GM18526 (cell line): ENCODE data around the gene MPG.

Experiments used
- POLR2A ChIP-seq: IDR thresholded peaks from 3 replicates; pipeline ENCODE4 v1.6.1; 2011; ENCODE audit not compliant: insufficient read length; ENCODE audit errors: extremely low read depth

Gene MPG, protein sequence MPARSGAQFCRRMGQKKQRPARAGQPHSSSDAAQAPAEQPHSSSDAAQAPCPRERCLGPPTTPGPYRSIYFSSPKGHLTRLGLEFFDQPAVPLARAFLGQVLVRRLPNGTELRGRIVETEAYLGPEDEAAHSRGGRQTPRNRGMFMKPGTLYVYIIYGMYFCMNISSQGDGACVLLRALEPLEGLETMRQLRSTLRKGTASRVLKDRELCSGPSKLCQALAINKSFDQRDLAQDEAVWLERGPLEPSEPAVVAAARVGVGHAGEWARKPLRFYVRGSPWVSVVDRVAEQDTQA

DNA sequence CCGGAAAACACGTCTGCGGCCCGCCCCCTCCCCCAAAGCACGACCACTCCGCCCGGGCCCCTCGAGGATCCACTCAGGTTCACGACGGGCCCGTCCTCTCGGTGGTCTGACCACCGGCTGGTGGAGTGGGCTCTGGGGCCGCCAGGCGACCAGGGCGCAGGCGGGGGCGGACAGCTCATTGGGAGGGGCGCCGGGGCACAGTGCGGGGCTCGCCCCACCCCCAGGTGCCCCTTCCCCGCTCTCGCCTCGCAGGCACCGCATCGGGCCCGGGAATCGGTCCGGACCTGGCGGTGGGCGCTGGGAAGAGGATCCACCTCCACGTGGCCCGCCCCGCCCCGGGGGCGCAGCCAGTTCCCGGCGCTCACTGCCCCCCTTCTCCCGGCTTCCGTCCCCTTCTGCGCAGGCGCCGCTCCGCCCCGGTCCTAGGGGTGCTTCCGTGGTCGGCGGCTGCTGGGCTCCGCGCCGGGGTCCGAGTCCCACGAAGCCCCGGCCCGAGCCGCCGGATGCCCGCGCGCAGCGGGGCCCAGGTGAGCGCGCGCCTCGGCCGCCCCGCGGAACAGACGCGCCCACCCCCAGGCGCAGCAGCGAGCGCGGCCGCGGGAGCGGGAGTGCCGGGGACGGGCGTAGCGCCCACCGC is at the start of gene MPG:
Gene MPG (plus strand): TSS at position 419 of the 637 bp plus-strand sequence. CDS start 85 bp downstream, at position 504.
- peak; percentile 82 for TF ChIP-seq POLR2A

DNA sequence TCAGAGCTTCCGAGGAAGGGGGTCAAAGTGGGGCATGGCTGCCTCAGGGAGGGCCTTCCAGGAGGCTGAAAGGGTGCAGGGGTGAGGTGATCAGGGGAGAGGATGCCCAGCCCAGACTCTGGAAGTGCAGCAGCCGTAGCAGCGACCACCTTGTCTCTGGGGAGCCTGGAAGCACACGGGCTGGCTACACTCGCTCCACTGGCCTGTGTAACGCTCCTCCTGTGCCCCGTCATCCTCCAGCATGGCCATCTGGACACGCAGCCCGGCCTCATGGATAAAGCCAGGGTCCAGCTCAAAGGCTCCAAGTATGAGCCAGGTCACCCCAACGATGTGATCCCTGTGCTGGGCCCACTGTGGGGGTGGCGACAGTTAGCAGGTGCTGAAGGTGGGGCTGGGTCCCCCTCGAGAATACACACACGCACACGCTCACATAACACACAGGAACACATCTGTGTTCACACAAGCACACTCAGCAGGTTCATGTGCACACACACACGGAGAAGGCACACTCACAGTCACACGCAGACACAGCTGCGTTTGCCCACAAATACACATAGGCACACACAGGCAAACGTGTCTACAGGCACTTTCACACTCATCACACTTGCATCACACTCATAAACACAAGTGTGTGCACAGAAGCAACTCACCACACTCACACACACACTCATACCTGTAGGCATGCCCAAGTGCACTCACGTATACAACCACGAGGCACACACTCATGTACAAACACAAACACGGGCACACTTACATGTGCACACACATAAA is 44.0 kb upstream of the MPG start:
- TF ChIP-seq POLR2A, result no peak

DNA sequence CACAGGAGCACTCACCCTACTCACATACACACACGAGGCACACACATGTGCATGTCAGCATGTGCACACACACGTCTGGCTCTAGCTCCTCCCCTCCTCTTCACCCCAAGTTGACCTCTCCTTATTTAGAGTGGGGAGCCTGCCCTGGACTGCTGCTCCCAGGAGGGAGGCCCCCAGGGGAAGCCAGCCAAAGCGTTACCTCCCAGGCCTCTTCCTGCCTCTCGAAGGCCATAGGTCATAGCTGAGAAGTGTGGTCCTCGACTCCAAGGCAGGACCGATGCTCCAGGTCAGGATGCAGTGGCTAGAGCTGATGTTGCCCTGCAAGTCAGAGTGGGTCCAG is 43.4 kb upstream of the MPG start:
- no peak for TF ChIP-seq POLR2A

DNA sequence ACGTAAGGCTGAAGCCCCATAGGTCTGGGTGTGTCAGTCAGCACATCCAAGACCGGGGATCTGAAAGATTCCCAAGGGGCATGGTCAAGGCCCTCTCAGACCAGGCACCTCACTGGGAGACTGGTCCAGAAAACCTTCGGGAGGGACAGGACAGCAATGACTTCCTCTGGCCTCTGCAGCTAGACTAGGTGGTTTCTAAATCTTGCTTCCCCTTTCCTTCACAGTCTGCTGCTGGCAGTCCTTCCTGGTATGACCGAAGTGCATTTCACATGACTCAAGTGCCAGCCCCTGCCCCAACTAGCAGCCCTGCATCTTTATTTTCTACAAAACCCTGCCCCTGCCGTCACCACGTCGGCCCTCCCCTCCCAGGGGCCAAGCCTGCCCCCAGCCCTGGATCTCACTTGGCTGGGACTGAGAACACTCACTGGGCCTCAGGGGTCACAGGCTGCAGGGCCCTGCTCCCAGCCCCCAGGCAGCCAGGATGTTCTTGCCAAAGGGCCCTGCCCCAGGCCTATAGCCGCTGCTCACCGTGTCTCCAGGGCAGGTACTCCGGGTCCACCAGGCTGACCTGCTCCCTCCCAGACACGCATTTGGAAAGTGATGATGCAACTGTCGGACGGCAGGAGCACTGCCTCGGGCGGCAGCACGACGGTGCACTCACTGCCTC is 42.9 kb upstream of the MPG start:
- TF ChIP-seq POLR2A, result no peak

DNA sequence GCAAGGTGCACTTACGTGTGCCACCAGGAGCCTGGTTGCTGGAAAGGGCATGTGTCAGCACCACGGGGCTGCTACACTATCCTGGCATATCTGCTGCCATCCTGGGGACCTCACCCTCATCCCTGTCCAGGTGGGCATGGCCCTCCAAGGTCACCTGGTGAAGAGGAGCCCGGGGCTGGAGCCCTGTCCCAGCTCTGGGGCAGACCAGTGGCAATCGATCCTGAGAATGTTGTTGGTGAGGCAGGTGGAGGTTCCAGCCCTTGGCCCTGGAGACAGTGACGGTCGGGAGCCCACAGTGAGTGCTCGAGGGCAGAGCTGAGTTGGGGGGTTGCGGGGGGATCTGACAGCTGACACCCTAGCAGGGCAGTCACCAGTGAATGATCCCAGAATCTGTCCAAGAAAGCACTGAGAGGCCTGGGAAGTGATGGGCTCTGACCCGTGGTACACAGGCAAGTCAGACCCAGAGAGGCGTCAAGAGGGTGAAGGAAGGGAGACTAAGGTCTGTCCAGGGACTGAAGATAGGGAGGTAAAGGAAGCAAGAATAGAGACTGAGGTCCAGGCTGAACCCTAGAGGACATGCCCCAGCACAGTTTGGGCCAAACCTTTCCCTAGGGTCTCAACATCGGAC is 42.2 kb upstream of the MPG start:
- TF ChIP-seq POLR2A, result no peak

DNA sequence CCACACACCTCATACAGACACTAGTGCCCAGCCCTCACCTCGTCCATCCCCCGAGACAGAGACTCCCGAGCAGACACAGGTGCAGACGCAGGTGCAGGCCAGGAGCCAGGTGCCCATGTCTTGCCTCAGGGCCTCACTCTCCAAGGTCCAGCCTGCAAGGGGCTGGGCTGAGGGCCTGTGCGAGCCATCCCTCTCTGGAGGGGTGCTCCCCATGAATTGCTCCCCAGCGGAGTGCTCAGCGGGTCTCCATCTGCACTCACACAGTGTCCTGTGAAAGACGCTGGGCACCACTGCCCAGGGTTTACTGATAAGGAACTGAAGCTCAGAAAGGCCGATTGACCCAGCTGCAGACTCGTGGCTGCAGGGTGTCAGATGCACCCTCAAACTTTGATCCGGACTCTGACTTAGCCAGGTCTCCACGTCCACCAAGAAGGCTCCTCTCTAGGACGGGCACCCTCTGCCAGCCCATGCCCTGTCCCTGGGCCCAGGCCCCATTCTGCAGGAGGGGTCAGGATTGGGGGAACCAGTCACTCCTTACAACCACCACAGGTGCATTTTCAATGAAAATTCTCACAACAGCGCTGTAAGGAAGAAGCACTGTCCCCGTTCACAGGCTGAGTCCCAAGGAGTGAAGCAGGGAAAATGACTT is 41.6 kb upstream of the MPG start:
- TF ChIP-seq POLR2A, result no peak

DNA sequence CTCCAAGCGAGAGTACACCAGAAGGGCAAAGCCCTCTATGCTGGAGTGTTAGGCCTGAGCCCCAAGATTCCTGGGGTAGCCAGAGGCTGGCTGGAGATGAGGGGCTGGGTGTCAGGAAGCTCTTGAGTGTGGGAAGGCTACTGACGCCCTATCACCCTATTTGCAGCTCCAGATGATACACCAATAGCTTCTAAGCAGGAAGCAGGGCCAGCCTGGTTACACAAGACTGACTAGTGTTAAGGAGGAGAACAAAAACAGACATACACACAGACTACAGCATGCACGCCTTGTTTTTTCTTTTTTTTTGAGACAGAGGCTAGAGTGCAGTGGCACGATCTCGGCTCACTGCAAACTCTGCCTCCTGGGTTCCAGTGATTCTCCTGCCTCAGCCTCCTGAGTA is 40.5 kb upstream of the MPG start:
- no peak for TF ChIP-seq POLR2A

DNA sequence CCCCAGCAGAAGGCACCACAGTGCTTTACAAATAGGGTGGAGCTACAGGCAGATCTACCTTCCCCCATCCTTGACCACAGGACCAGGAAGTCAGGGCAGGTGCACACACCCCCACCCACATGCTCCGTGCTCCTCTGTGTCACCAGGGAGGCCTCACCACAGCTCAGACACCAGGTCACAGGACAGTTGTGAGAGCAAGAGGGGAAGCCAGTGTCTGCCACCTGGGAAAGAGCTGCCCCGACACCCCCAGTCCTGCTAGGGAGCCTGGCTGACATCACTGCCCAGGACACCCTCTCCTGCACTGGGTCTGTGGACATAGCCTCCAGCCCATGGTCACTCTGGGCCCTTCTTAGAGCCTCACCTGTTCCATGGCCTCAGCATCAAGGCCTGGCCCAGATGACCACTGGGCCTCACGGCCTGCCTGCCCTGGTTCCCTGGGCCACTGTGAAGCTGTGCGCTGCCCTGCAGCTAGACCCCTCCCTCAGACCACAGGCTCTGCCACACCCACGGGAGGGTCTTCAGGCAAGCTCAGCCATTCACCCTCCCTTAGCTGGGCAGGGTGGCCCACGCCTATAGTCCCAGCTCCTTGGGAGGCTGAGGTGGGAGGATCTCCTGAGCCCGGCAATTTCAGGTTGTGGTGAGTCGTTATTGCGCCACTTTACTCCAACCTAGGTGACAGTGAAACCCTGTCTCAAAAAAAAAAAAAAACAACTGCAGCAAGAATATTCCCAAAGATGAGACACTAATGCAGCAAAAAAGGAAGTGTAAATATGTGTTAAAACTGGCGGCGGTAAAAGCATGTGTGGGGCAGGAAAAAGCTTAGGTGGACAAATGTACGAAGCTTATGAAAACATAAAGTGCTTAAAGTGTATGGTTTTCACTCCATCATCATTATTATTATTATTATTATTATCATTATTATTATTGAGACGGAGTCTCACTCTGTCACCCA is 38.8 kb upstream of the MPG start:
- TF ChIP-seq POLR2A, result no peak

DNA sequence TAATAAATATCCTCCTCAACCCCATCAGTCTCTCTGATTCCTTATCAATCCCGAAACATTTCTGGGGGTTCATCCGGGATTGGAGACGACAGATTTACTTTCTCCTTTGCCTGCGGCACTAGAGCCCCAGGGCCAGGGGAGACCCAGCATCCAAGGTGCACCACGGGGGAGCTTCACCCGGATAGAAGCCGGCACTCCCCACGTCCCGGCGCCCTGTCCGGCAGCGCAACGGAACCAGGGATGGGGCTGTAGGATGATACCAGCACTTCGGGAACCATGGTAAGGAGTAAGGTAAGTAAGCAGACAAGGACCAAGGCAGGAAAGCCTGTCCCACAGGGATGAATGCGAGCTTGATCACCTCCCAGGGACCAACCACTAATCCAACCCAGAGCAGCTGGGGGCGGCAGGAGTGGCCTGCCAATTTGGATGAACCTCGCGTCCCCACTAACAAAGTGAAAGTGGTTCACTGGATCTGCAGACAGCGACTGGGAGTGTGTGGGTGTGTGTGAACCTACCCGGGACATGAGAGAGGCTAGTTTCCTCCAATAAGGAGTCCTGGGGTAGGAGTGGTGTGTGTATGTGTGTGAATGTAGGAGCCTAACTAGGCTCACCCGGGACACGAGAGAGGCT is 36.5 kb upstream of the MPG start:
- TF ChIP-seq POLR2A, result no peak

DNA sequence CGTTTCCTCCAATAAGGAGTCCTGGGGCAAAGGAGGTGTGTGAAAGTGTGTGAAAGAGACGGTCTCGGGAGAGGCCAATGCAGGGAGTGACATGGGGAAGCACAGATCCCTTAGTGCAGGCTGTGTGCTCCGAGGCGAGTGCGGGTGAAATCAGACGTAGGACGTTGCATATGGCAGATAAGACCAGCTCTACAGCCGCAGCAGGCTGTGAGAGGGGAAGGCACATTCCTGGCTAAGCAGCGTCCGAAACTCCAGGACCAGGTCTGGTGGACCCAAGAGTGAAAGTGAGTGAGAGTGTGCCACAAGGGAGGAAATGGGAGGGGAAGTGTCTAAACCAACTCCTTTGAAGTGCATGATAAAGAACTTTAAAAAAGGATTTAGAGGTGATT is 36.0 kb upstream of the MPG start:
- TF ChIP-seq POLR2A, result no peak

DNA sequence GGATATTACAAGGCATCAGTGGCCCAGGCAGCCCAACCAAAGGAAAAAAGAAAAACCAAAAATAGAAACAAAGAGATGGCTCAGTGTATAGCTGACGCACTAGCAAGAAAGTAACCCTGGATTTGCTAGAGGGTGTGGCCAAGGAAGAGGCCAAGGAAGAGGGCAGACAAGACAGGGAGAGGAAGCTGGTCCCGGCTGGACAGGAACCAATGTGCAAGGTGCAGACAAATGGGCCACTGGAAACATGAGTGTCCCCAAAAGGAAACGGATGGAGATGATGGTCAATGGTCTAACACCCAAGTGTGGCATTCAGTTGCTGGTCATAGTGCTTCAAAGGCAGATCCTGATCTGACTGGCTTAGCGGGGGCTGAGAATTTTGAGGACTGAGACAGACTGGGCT is 35.3 kb upstream of the MPG start:
- no peak for TF ChIP-seq POLR2A

DNA sequence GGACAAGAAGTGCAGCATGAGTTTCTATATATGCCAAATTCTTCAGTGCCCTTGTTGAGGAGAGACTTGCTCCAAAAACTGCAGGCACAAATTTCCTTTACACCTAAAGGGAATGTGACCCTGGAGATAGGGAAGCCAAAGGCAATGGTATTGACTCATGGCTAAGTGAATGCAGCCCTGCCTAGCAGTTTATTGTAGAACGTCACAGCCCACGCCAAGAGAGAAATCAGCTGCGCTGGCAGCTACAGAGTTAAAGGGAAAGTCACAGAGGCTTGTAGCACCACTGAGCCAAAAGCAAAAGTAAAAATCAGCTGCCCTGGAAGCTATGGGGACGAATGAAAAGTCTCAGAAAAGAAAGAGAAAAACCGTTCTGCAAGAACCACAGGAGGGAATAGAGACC is 34.7 kb upstream of the MPG start:
- TF ChIP-seq POLR2A, result no peak

DNA sequence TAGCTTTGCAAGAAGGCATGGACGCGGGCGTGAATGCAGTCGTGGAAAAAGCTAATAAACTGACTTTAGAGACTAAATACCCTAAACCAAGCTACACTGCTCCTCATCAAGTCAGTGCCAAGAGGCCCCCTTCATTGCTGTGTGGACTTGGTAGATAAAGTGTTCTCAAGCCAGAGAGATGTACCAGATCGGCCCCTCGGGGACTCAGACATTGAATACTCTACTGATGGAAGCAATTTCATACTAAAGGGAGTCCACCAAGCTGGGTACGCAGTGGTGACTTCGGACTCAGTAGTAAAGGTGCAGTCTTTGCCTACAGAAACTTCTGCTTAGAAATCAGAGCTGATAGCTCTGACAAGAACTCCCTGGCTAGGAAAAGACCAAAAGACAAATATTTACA is 33.4 kb upstream of the MPG start:
- TF ChIP-seq POLR2A, result no peak

DNA sequence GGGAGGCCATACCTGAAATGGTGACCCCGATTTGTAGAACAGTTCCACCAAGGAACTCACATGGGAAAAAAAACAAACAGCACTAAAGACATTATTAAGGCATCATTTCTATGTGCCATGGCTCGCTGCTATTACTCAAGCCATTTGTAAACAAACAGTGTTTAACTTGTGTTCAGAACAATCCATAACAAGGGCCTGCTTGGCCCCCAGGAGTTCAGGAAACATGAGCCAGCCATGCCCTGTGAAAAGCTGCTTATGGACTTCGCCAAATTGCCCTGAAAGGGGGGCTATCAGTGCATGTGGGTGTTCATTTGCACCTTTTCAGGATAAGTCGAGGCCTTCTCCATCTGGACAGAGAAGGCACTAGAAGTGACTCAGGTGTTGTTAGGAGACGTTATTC is 32.6 kb upstream of the MPG start:
- no peak for TF ChIP-seq POLR2A

DNA sequence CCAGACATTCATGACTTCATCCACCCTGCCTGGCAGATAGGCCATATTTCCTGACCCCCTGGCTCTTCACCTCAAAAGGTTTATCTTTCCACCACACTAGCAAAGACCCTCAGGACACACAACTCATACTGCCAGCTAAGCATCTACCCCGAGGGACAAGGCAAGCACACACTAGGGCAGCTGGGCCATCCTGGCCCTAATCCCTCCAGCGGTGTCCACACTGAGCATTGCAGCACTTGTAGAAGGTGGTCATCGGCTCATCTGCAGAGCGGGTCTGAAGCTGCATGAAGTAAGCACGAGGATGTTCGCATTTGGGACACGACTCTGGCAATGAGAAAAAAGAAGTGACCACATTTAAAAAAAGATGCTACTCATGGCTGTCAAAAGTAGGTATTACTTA is 30.8 kb upstream of the MPG start:
- TF ChIP-seq POLR2A, result no peak
